SK-N-SH (cell line): ENCODE data around the gene ABCA6. TPM values are rescaled to one million over a fixed set of nuclear protein-coding genes. Genes with fewer than 3 reads are reported as not detected.

ENCODE experiments used
- CTCF ChIA-PET: fragments of 300-600, 350-600 bp; formaldehyde crosslinking; extraction: SDS; loops from one replicate; lab custom pipeline; 2021; lab: Yijun Ruan, JAX
- POLR2A ChIA-PET: fragments of 350-600 bp; sonication (Branson Sonifier 250); formaldehyde crosslinking; extraction: SDS; loops from one replicate; lab custom pipeline; 2020; ENCODE audit warnings: antibody characterized with exemption, inconsistent platforms; lab: Yijun Ruan, JAX
- DNase-seq: peaks from one replicate; pipeline ENCODE4 v3.0.0; 2012
- H2AFZ ChIP-seq: fragments of 200-600 bp; sonication (generic); 2 replicates; pipeline ENCODE4 v1.8.1; 2016; ENCODE audit warnings: antibody characterized with exemption, mild to moderate bottlenecking, low read depth
- H3F3A ChIP-seq: fragments of 200-600 bp; sonication (generic); replicated peaks from 2 replicates; pipeline ENCODE3; 2016; ENCODE audit warnings: antibody characterized with exemption, mild to moderate bottlenecking; ENCODE audit not compliant: insufficient read depth
- H3K27ac ChIP-seq, 2 experiments: fragments of 200-500 bp in 1 of 2; fragments of 200-600 bp in 1 of 2; sonication (Bioruptor generic) in 1 of 2; sonication (generic), shearing (Covaris generic) in 1 of 2; 2 replicates each; pipeline versions ENCODE4 v1.5.1 to v1.6.1; 2014 to 2016; ENCODE audit warnings: low read depth in 2 of 2, inconsistent platforms in 1 of 2, low read length in 1 of 2, mild to moderate bottlenecking in 1 of 2, mixed read lengths in 1 of 2
- H3K27me3 ChIP-seq: fragments of 200-600 bp; sonication (generic), shearing (Covaris generic); 2 replicates; pipeline ENCODE4 v1.6.1; 2016; ENCODE audit warnings: mixed run types; ENCODE audit not compliant: insufficient read depth
- H3K36me3 ChIP-seq, 2 experiments: fragments of 200-500 bp in 1 of 2; fragments of 200-600 bp in 1 of 2; sonication (Bioruptor generic) in 1 of 2; sonication (generic) in 1 of 2; replicated peaks in 1 of 2; 2 replicates each; pipeline versions ENCODE3 to v1.5.1; 2014 to 2016; ENCODE audit warnings: low read length in 1 of 2, mild to moderate bottlenecking in 1 of 2; ENCODE audit not compliant: insufficient read depth in 2 of 2, control insufficient read depth in 1 of 2
- H3K4me1 ChIP-seq, 2 experiments: fragments of 200-500 bp in 1 of 2; fragments of 200-600 bp in 1 of 2; sonication (Bioruptor generic) in 1 of 2; sonication (generic), shearing (Covaris generic) in 1 of 2; 2 replicates each; pipeline versions ENCODE4 v1.5.1 to v1.6.1; 2014 to 2016; ENCODE audit warnings: low read depth in 1 of 2, low read length in 1 of 2, mixed run types in 1 of 2; ENCODE audit not compliant: insufficient read depth in 2 of 2, control insufficient read depth in 1 of 2
- H3K4me2 ChIP-seq: fragments of 200-600 bp; sonication (generic), shearing (Covaris generic); 2 replicates; pipeline ENCODE4 v1.6.1; 2017; ENCODE audit warnings: mixed run types
- H3K4me3 ChIP-seq, 2 experiments: fragments of 200-500 bp in 1 of 2; fragments of 200-600 bp in 1 of 2; sonication (Bioruptor generic) in 1 of 2; sonication (generic), shearing (Covaris generic) in 1 of 2; 2 replicates each; pipeline versions ENCODE4 v1.5.1 to v1.8.1; 2014 to 2016; ENCODE audit warnings: low read depth in 2 of 2, inconsistent platforms in 1 of 2, low read length in 1 of 2, mild to moderate bottlenecking in 1 of 2, mixed read lengths in 1 of 2, moderate library complexity in 1 of 2
- H3K79me2 ChIP-seq: fragments of 200-600 bp; sonication (generic); 2 replicates; pipeline ENCODE4 v1.8.1; 2017; ENCODE audit warnings: mild to moderate bottlenecking; ENCODE audit not compliant: insufficient read depth
- H3K9ac ChIP-seq: fragments of 200-600 bp; sonication (generic); 2 replicates; pipeline ENCODE4 v1.6.1; 2017; ENCODE audit warnings: mixed run types
- H3K9me2 ChIP-seq: fragments of 200-600 bp; sonication (generic); 2 replicates; pipeline ENCODE4 v1.6.1; 2017; ENCODE audit warnings: mixed run types
- H3K9me3 ChIP-seq: fragments of 200-600 bp; sonication (generic); 2 replicates; pipeline ENCODE4 v1.6.1; 2017; ENCODE audit warnings: mixed run types, mild to moderate bottlenecking, moderate library complexity
- H4K20me1 ChIP-seq: fragments of 200-600 bp; sonication (generic); 2 replicates; pipeline ENCODE4 v1.6.1; 2017; ENCODE audit warnings: mild to moderate bottlenecking, mixed run types; ENCODE audit not compliant: insufficient read depth
- CHD2 ChIP-seq: fragments of 150-350 bp; IDR thresholded peaks from 2 replicates; pipeline ENCODE4 v1.6.1; 2018; ENCODE audit warnings: low read length; ENCODE audit not compliant: partially characterized antibody
- ELF1 ChIP-seq: IDR thresholded peaks from 2 replicates; pipeline ENCODE4 v1.4.0; 2012
- EZH2phosphoT487 ChIP-seq: fragments of 200-600 bp; sonication (generic); IDR thresholded peaks from 2 replicates; pipeline ENCODE4 v1.6.1; 2017; ENCODE audit warnings: low read depth, mixed run types, mild to moderate bottlenecking, antibody characterized with exemption, moderate library complexity, borderline replicate concordance
- GABPA ChIP-seq: IDR thresholded peaks from 2 replicates; pipeline ENCODE4 v1.4.0; 2012; ENCODE audit warnings: low read depth, mild to moderate bottlenecking
- GATA2 ChIP-seq: sonication (generic); formaldehyde crosslinking; IDR thresholded peaks from 2 replicates; pipeline ENCODE4 v1.5.0; 2020; ENCODE audit warnings: mild to moderate bottlenecking, missing genetic modification reagents
- IRF3 ChIP-seq: fragments of 150-350 bp; IDR thresholded peaks from 2 replicates; pipeline ENCODE4 v1.6.1; 2016; ENCODE audit warnings: mild to moderate bottlenecking, low read depth, low read length
- JUND ChIP-seq: IDR thresholded peaks from 2 replicates; pipeline ENCODE4 v1.4.0; 2012
- NFIC ChIP-seq: IDR thresholded peaks from 2 replicates; pipeline ENCODE4 v1.4.0; 2012; ENCODE audit warnings: borderline replicate concordance
- RAD21 ChIP-seq: IDR thresholded peaks from 2 replicates; pipeline ENCODE4 v1.6.1; 2012; ENCODE audit warnings: mild to moderate bottlenecking, low read length
- TCF12 ChIP-seq: IDR thresholded peaks from 2 replicates; pipeline ENCODE4 v1.4.0; 2012
- USF2 ChIP-seq: fragments of 150-350 bp; IDR thresholded peaks from 2 replicates; pipeline ENCODE4 v1.6.1; 2017; ENCODE audit warnings: antibody characterized with exemption, low read length, low read depth, borderline replicate concordance
- WGBS: methylation state at CpG from one replicate; pipeline ENCODE4 v1.1.6; 2017; ENCODE audit warnings: low lambda C conversion rate; 5-methylcytosine and 5-hydroxymethylcytosine counted together
- polyA plus RNA-seq, 3 experiments: library from polyadenylated mRNA; depleted of rRNA; stranded (reverse); fragments of >200 nt; gene quantifications; 2 replicates each; pipeline ENCODE4 v1.2.3, GENCODE V29; 2012
- TF ChIP-seq, protein P1 (sequence below): IDR thresholded peaks from 2 replicates; pipeline ENCODE4 v1.6.1; 2012; ENCODE audit warnings: mild to moderate bottlenecking, low read depth, low read length, moderate library complexity
- TF ChIP-seq, protein P2 (sequence below): IDR thresholded peaks from 2 replicates; pipeline ENCODE4; 2012

The ABCA6 gene
- polyA plus RNA-seq, 1 of the 3 experiments (the other 2 are of a cell fraction), result 0.15 TPM

GRCh38 chr17:69111794-69112193 is 29.9 kb downstream of the ABCA6 start:
- H2AFZ ChIP-seq, result no peak overlapping the region
- no peaks in the 10 kb centered on the region for H4K20me1 ChIP-seq
- ChIA-PET CTCF (no interaction called here), POLR2A (no interaction called here)
- H3K9ac ChIP-seq, result no peak overlapping the region
- H3F3A ChIP-seq, result no peaks in the 10 kb centered on the region
- no peaks in the 10 kb centered on the region for H3K79me2 ChIP-seq
- H3K36me3 ChIP-seq, result no peaks in the 10 kb centered on the region
- H3K4me1 ChIP-seq, result no peaks in the 10 kb centered on the region; a peak in 1 of 4 replicates
- 5% methylated on average over 1 of the region's 1 CpG for WGBS
- H3K4me2 ChIP-seq, result no peak overlapping the region
- no peaks in the 10 kb centered on the region for H3K27me3 ChIP-seq
- H3K9me2 ChIP-seq, result no peaks in the 10 kb centered on the region
- H3K27ac ChIP-seq, result no peak overlapping the region
- no peak for TF ChIP-seq USF2
- TF ChIP-seq, protein P1, sequence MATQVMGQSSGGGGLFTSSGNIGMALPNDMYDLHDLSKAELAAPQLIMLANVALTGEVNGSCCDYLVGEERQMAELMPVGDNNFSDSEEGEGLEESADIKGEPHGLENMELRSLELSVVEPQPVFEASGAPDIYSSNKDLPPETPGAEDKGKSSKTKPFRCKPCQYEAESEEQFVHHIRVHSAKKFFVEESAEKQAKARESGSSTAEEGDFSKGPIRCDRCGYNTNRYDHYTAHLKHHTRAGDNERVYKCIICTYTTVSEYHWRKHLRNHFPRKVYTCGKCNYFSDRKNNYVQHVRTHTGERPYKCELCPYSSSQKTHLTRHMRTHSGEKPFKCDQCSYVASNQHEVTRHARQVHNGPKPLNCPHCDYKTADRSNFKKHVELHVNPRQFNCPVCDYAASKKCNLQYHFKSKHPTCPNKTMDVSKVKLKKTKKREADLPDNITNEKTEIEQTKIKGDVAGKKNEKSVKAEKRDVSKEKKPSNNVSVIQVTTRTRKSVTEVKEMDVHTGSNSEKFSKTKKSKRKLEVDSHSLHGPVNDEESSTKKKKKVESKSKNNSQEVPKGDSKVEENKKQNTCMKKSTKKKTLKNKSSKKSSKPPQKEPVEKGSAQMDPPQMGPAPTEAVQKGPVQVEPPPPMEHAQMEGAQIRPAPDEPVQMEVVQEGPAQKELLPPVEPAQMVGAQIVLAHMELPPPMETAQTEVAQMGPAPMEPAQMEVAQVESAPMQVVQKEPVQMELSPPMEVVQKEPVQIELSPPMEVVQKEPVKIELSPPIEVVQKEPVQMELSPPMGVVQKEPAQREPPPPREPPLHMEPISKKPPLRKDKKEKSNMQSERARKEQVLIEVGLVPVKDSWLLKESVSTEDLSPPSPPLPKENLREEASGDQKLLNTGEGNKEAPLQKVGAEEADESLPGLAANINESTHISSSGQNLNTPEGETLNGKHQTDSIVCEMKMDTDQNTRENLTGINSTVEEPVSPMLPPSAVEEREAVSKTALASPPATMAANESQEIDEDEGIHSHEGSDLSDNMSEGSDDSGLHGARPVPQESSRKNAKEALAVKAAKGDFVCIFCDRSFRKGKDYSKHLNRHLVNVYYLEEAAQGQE, result no peak
- TF ChIP-seq JUND, result no peak
- no peak for TF ChIP-seq GABPA
- TF ChIP-seq GATA2, result no peak
- TF ChIP-seq EZH2phosphoT487, result no peak
- TF ChIP-seq TCF12, result no peak
- TF ChIP-seq, protein P2, sequence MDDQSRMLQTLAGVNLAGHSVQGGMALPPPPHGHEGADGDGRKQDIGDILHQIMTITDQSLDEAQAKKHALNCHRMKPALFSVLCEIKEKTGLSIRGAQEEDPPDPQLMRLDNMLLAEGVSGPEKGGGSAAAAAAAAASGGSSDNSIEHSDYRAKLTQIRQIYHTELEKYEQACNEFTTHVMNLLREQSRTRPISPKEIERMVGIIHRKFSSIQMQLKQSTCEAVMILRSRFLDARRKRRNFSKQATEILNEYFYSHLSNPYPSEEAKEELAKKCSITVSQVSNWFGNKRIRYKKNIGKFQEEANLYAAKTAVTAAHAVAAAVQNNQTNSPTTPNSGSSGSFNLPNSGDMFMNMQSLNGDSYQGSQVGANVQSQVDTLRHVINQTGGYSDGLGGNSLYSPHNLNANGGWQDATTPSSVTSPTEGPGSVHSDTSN, result no peak
- TF ChIP-seq ELF1, result no peak
- TF ChIP-seq CHD2, result no peak
- no peak for TF ChIP-seq NFIC
- no peak for TF ChIP-seq IRF3
- TF ChIP-seq RAD21, result no peak
- H3K4me3 ChIP-seq, result no peak overlapping the region
- DNase-seq, result no peak
- no peaks in the 10 kb centered on the region; the same call in 1 of the 2 replicates for H3K9me3 ChIP-seq
